T47D (cell line): Measurements from ENCODE around the gene EXOSC10.
"Not testable (repeated sequence)": the region's sequence is repeated elsewhere in the genome, so short reads cannot be mapped to it uniquely, and the experiment has no call there.

ENCODE experiments used
- DNase-seq, 2 experiments: peaks; one replicate each; pipeline versions ENCODE4 v3.0.0 to v3.0.0-alpha.2; 2011 to 2012; ENCODE audit warnings: low read depth in 1 of 2, low spot score in 1 of 2
- JUND ChIP-seq: IDR thresholded peaks from 2 replicates; pipeline ENCODE4 v1.6.1; 2012; ENCODE audit warnings: low read depth
- in situ Hi-C: cut with HindIII; loops from 2 replicates; pipeline ENCODE4 v1.10.0; 2016; ENCODE audit warnings: low sequenced_read_pairs, low pct_unique_long_range_greater_than_20kb

EXOSC10 gene

GRCh38 chr1:11042065-11042464, 57.6 kb downstream of the EXOSC10 start:
- no peak for DNase-seq
- no peak for TF ChIP-seq JUND
- in situ Hi-C loops = no loop called here

DNA sequence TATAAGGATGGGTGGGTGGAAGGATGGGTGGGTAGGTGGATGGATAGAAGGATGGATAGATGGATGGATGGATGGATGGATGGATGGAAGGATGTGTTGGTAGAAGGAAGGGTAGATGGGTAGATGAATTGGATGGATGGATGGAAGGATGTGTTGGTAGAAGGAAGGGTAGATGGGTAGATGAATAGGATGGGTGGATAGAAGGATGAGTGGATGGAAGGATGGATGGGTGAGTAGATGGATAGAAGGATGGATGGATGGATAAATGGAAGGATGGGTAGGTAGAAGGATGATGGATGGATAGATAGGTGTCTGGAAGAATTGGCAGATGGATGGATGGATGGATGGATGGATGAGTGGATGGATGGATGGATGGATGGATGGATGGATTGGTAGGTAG, 58.6 kb downstream of the EXOSC10 start:
- in situ Hi-C loops = no loop called here
- no peak for DNase-seq
- no peak for TF ChIP-seq JUND

DNA sequence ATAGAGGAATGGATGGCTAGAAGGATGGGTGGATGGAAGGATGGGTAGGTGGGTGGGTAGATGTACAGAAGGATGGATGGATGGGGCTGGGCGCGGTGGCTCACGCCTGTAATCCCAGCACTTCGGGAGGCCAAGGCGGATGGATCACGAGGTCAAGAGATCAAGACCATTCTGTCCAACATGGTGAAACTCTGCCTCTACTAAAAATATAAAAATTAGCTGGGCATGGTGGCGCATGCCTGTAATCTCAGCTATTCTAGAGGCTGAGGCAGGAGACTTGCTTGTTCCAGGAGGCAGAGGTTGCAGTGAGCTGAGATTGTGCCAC, 59.6 kb downstream of the EXOSC10 start:
- in situ Hi-C loops, DNase-seq: not testable (repeated sequence)

DNA sequence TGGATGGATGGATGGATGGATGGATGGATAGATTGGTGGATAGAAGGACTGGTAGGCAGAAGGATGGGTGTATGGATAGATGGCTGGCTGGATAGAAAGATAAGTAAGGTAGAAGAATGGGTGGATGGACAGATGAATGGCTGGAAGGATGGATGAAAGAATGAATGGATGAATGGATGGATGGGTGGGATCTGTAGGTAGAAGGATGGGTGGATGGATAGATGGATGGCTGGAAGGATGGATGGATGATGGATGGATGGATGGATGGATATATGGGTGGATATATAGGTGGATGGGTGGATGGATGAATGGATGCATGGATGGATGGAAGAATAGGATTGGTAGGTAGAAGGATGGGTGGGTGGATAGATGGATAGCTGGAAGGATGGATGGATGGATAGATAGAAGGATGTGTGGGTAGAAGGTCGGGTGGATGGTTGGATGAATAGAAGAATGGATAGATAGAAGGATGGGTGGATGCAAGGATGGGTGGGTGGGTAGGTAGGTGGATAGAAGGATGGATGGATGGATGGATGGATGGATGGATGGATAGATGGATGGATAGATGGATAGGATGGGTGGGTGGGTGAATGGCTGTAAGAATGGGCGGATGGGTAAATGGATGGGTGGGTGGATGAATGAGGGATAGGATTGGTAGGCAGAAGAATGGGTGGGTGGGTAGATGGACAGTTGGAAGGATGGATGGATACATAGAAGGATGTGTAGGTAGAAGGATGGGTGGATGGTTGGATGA, 60.1 kb downstream of the EXOSC10 start:
- DNase-seq = no peak

DNA sequence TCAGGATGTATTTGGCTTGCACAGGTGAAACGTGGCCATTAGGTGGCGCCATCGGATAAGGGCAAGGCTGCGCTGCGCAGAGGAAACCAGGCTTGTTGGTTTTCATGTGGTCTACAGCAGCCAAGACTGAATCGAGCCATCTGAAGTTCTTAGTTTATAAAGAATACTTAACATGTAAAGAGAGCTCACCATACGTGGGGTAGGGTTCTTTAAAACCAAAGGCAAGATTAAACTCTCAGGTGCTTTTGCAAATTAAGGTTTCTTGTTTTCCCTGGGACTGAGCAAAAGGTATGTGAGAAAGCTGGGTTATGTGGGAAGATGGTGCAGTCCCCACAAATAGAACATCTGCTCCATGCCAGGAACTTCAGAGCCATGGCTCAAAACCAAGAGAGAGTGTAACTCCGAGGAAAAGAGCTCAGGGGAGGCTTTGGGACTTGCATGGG, 61.9 kb downstream of the EXOSC10 start:
- in situ Hi-C loops = no loop called here

More for the DNA sequence above, 60.1 kb downstream of the EXOSC10 start:
- in situ Hi-C loops = no loop called here
- no peak for TF ChIP-seq JUND

GRCh38 chr1:11037019-11037739, 62.5 kb downstream of the EXOSC10 start:
- in situ Hi-C loops, DNase-seq: not testable (repeated sequence)

More for the DNA sequence above, 61.9 kb downstream of the EXOSC10 start:
- TF ChIP-seq JUND = no peak
- DNase-seq = peak; percentile 65 to 83

DNA sequence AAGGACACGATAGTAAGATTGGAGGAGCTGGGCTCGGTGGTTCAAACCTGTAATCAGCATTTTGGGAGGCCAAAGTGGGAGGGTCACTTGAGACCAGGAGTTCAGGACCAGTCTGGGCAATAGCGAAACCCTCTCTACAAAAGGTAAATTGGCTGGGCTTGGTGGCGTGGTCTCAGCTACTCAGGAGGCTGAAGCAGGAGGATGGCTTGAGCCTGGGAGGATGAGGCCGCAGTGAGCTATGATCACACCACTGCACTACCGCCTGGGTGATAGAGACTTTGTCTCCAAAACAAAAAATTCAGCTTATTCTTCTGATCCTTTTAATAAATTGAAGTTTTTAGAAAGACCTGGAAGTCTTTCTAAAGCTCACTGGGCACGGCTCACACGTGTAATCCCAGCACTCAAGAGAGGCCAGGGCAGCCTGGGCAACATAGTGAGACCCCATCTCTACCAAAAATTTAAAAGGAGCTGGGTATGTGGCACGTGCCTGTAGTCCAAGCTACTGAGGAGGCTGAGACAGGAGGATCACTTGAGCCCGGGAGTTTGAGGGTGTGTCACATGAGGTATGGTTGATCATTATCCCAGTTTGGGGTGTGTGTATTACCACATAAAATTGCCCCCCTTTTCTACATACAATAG, 67.9 kb downstream of the EXOSC10 start:
- no peak for DNase-seq
- TF ChIP-seq JUND = no peak
- in situ Hi-C loops = no loop called here

DNA sequence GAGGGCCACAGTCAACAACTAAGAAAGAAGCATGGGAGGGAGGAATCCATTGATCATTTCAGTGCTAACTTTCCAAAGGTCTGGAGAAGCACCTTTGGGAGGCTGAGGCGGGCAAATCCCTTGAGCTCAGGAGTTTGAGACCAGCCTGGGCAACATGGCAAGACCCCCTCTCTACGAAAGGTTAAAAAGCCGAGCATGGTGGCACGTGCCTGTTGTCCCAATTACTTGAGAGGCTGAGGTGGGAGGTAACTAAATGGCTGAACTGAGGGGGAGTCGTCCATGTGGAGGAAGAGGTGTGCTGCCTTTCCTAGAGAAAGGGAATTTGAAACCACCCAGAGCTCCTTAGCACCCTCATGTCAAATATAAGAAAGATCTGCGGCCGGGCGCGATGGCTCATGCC, 68.8 kb downstream of the EXOSC10 start:
- TF ChIP-seq JUND = no peak
- DNase-seq = no peak
- in situ Hi-C loops = no loop called here

DNA sequence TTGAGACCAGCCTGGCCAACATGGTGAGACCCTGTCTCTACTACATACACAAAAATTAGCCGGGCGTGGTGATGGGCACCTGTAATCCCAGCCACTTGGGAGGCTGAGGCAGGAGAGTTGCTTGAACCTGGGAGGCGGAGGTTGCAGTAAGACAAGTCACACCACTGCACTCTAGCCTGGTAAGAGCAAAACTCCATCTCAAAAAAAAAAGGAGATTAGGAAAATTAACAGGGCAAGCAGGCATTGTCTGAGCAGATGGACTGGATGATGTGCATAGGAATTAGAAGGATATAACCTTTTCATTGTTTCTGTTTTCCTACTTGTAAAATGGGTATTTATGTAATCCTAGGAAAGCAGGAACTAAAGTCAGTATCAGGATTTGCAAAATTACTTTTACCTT, 71.7 kb downstream of the EXOSC10 start:
- in situ Hi-C loops = no loop called here
- no peak for TF ChIP-seq JUND
- DNase-seq = no peak

DNA sequence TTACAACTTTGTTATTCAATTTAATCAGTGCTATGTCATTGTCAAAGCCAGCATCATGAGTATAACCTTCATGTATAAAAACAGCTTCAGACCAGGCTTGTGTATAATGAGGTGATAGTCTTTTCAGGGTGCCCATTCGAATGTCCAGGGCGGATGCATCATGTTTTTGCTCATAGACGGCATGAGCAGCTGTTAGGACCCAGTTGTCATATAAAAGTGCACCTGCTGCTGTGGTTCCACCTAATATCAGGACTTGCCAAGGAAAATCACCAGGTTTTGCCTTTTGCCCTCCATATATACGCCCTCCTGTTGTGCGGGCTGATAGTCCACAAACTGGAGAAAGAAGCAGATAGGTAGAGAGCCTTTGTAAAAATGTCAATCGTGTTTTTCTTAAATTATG, 72.4 kb downstream of the EXOSC10 start:
- in situ Hi-C loops = no loop called here

DNA sequence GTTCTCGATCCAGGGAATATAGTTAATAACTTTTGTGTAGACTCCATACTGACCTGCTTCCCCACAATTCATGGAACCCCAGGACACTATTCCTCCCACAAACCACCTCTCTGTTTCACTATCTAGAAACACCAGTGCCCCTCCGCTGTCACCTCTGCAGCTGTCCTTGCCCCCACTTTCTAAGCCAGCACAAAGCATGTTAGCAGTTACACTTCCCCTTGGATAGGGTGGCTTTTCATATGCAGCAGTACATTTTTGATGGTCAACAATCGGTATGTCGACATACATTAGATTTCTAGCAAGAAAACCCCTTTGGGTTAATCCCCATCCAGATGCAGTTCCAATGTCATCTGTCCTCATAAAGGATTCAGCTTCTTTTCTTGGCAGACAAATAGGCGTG, 72.8 kb downstream of the EXOSC10 start:
- no peak for DNase-seq
- TF ChIP-seq JUND = no peak
- in situ Hi-C loops = no loop called here

More for the DNA sequence above, 72.4 kb downstream of the EXOSC10 start:
- TF ChIP-seq JUND = no peak
- no peak for DNase-seq

DNA sequence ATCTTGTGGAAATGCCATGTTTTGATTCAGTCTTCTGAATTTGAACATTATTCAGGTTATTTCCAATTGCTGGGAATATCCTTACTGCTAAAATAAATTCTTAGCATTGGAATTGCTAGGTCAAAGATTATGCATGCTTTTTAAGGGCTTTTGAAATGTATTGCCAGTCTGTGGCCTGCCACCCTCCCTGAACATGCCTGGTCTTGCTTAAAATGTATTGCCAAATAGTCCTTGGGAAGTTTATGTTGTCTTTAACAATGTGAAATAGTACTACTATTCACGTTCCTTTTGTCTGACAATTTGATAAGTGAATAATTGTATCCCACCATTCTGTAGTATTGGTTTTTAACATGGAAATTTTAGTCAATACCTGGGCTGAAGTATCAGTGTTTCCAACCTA, 73.6 kb downstream of the EXOSC10 start:
- no peak for TF ChIP-seq JUND
- DNase-seq = no peak
- in situ Hi-C loops = no loop called here

DNA sequence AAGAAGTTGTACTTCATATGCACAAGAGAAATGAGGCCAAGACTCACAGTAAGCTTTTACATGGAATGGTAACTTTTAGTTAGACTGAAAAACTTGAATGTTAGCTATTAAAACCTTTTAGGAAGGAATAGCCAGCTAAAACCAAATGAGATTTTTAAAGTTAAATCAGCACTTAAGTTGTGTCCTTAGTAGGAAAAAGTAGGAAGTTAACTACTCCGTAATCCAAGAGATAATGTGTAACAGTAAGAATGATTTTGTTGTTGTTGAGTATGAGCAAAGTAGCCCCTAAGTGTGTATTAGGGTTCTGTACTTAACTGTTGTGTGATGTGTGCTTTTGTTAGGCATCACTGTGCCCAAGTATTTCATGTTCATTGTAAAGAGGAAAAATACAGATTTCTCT, 74.1 kb downstream of the EXOSC10 start:
- DNase-seq = no peak
- TF ChIP-seq JUND = no peak
- in situ Hi-C loops = no loop called here
